HepG2 (cell line): ENCODE measurements around the gene RNF213.

Experiments used
- ESRRA ChIP-seq: sonication (generic); formaldehyde crosslinking; IDR thresholded peaks from 2 replicates; pipeline ENCODE4 v1.5.1; 2020; ENCODE audit warnings: mild to moderate bottlenecking, low read depth, missing genetic modification reagents
- HDAC2 ChIP-seq: sonication (generic); formaldehyde crosslinking; IDR thresholded peaks from 2 replicates; pipeline ENCODE4 v1.4.0; 2020; ENCODE audit warnings: missing genetic modification reagents
- JUND ChIP-seq: sonication (generic); formaldehyde crosslinking; IDR thresholded peaks from 2 replicates; pipeline ENCODE4 v1.8.0; 2022; ENCODE audit warnings: mild to moderate bottlenecking, missing genetic modification reagents
- MAFF ChIP-seq: IDR thresholded peaks from 2 replicates; pipeline ENCODE4 v1.6.1; 2011; ENCODE audit warnings: low read depth, low read length, improper control_type of control experiment
- NFE2L1 ChIP-seq: sonication (generic); formaldehyde crosslinking; IDR thresholded peaks from 2 replicates; pipeline ENCODE4 v1.4.0; 2020; ENCODE audit warnings: missing genetic modification reagents, mild to moderate bottlenecking, borderline replicate concordance
- TOE1 ChIP-seq: sonication (generic); formaldehyde crosslinking; IDR thresholded peaks from 2 replicates; pipeline ENCODE4 v1.4.0; 2020; ENCODE audit warnings: mild to moderate bottlenecking, missing genetic modification reagents
- ZNF205 ChIP-seq: IDR thresholded peaks from 2 replicates; pipeline ENCODE4 v1.6.1; 2018; ENCODE audit warnings: missing biosample characterization, missing genetic modification reagents
- TF ChIP-seq, protein P1 (sequence below), 2 experiments: fragments of 450-650 bp in 1 of 2; sonication (generic) in 1 of 2; formaldehyde crosslinking in 1 of 2; IDR thresholded peaks; 2 replicates each; pipeline versions ENCODE4 v1.6.1 to v1.8.0; 2016 to 2022; ENCODE audit warnings: antibody characterized with exemption in 1 of 2, mild to moderate bottlenecking in 1 of 2, missing genetic modification reagents in 1 of 2

DNA sequence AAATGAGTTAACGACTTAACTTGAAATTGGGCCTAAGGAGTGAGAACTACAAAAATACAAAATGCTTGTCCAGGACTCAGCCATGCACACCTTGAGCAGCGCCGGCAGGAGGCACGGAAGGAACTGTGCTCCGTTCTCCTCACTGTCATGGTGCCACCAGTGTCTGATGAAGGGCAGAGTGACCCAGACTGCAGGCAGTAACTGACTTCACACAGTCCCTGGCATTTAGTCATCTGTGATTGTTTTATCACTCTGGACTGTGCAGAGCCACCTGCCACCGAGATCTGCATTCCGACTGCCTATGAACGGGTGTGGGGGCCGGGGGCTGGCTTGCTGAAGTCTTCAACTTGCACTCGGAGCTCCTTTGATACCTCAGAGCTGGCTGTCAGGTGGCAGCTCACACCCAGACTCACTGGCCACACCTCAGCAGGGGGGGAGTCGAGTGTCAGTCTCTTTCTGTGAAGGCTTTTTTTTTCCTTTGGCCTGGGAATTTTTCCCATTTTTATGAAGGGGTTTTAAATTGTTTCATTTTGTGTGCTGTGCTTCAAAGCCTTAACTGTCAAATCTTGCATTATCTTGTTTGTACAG lies 134.1 kb downstream of the RNF213 start:
- no peak for TF ChIP-seq ESRRA (CRISPR knock-in tag)
- TF ChIP-seq HDAC2 (CRISPR knock-in tag) = no peak
- no peak for TF ChIP-seq ZNF205
- TF ChIP-seq MAFF = no peak
- no peak for TF ChIP-seq JUND
- TF ChIP-seq NFE2L1 = no peak
- TF ChIP-seq TOE1 (CRISPR knock-in tag) = no peak
- TF ChIP-seq, protein P1, sequence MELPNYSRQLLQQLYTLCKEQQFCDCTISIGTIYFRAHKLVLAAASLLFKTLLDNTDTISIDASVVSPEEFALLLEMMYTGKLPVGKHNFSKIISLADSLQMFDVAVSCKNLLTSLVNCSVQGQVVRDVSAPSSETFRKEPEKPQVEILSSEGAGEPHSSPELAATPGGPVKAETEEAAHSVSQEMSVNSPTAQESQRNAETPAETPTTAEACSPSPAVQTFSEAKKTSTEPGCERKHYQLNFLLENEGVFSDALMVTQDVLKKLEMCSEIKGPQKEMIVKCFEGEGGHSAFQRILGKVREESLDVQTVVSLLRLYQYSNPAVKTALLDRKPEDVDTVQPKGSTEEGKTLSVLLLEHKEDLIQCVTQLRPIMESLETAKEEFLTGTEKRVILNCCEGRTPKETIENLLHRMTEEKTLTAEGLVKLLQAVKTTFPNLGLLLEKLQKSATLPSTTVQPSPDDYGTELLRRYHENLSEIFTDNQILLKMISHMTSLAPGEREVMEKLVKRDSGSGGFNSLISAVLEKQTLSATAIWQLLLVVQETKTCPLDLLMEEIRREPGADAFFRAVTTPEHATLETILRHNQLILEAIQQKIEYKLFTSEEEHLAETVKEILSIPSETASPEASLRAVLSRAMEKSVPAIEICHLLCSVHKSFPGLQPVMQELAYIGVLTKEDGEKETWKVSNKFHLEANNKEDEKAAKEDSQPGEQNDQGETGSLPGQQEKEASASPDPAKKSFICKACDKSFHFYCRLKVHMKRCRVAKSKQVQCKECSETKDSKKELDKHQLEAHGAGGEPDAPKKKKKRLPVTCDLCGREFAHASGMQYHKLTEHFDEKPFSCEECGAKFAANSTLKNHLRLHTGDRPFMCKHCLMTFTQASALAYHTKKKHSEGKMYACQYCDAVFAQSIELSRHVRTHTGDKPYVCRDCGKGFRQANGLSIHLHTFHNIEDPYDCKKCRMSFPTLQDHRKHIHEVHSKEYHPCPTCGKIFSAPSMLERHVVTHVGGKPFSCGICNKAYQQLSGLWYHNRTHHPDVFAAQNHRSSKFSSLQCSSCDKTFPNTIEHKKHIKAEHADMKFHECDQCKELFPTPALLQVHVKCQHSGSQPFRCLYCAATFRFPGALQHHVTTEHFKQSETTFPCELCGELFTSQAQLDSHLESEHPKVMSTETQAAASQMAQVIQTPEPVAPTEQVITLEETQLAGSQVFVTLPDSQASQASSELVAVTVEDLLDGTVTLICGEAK (IDR thresholded peaks at IDR 0.05) = no peak
- TF ChIP-seq, protein P1 (CRISPR knock-in tag; IDR thresholded peaks at IDR 0.05) = no peak
